NCI-H2081 (cell line): ENCODE measurements around the gene TNRC6B.
"Not testable (repeated sequence)": the region's sequence is repeated elsewhere in the genome, so short reads cannot be mapped to it uniquely, and the experiment has no call there.

ENCODE experiments used
- DNase-seq, 2 experiments: peaks; one replicate each; lab custom pipeline; 2025; lab: John Stamatoyannopoulos, UW

The TNRC6B gene

DNA sequence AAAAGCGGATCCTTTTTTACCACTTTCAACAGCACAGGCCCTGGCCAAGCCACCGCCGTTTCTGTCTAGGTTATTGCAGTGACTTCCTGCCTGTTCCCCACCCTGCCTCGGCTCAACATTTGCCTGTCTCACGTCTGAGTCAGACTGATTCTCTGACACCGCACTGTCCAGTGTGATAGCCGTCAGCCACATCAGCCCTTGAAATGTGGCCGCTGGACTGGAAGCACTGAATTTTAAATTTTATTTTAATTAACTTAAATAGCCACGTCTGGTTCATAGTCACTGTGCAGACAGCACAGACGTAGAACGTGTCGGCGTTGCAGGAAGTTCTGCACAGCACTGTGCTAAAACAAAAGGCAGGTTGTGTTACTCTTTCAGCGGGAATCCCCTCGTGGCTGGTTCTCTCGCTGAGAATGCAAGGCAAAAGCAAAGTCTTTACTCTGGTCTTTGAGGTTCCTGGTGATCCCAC, 112.3 kb downstream of the TNRC6B start:
- DNase-seq = no peak

DNA sequence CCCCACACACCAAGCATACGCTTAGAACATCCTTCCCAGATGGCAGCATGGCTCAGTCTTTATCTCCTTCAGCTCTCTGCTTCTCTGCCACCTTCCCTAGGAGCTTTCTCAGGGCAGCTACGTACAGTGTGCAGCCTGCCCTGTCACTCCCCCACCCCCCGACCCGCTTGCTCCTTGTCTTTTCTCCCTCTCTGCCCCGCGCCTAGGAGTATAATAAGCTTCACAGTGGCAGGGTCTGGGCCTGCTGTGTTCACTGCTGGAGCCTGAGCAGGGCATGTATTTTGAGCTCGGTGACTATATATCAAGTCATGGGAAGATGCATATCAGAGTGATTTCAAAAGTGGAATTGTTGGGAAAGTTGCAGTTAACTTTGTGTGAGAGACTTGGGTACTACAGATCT, 112.8 kb downstream of the TNRC6B start:
- no peak for DNase-seq

GRCh38 chr22:40294696-40295095, 117.0 kb downstream of the TNRC6B start:
- DNase-seq = no peak

- no peak for DNase-seq
Observed at GRCh38 chr22:40300316-40300715, 122.6 kb downstream of the TNRC6B start.

GRCh38 chr22:40300884-40301672, 123.4 kb downstream of the TNRC6B start:
- no peak for DNase-seq

- DNase-seq = no peak
Observed at GRCh38 chr22:40302149-40302548, 124.4 kb downstream of the TNRC6B start.

GRCh38 chr22:40305625-40306024, 127.9 kb downstream of the TNRC6B start:
- DNase-seq = no peak

DNA sequence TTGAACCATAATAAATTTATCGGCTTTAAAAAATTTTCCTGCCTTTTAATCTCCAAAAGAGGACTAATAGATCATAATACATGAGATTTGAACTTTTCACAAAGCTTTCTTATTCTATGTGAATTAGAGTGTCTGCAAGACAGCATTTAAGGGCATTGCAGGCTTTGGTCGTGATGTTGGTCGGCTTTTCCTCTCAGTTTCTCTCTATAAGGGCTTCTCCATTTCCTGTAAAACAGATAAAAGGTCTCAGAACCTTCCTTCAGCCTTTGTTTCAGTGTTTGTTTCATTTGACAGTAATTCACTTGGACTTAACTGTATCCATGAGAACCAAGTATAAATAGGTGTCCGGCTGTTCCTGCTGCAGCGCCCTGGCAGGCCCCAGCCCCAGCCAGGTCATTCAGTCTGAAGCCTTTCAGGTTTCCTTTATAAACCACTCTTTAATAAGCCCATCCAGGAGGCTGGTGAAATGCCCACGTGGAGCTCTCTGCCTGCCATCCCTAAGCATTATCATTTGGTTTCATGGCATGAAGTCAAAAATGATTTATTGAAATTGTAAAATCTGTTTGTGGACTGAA, 131.4 kb downstream of the TNRC6B start:
- DNase-seq = no peak

GRCh38 chr22:40309631-40310030, 131.9 kb downstream of the TNRC6B start:
- no peak for DNase-seq

- no peak for DNase-seq
Observed at GRCh38 chr22:40310081-40310767, 132.5 kb downstream of the TNRC6B start.

DNA sequence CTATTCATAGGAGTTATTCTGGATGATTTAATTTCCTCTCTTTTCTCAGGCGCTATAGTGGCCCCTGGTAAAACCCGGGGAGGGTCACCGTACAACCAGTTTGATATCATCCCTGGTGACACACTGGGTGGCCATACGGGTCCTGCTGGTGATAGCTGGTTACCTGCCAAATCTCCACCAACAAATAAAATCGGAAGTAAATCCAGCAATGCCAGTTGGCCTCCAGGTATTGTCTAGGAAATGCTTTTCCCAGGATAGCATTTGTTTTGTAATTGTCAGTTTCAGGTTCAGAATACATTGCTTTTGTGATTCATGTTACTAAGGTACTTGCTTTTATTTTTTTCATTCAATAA, 133.0 kb downstream of the TNRC6B start:
- DNase-seq = peak in 1 of 2 experiments; percentile 23

DNA sequence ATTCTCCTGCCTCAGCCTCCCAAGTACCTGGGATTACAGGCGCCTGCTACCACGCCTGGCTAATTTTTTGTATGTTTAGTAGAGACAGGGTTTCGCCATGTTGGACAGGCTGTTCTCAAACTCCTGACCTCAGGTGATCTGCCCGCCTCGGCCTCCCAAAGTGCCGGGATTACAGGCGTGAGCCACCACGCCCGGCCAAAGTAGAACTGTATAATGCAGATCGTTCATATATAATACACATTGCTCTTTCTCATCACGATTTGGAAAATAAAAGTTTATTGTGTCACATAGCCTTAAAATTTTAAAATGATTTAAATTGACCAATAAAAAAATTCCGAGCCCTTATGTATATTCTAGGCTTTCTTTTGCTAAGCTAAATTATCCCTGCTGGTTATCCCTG, 133.9 kb downstream of the TNRC6B start:
- not testable (repeated sequence) for DNase-seq

DNA sequence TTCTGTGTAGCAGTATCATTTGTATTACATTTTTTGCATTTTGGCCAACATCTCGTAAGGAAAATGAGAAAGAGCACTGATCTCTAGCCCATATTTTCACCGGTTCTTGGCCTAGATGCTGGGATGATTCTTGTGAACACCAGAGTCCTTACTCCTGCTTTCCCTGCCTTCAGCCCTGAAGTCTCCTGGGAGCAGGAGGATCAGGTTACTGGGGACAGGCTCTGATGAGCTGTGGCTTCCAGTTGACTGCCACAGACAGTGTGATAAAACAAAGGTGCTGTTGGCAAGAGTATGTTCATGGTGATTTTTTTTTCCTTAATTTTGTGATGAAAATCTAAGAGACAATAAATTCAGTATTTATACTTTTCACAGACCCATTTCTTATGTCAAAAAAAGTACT, 134.3 kb downstream of the TNRC6B start:
- DNase-seq = no peak

GRCh38 chr22:40313007-40313406, 135.3 kb downstream of the TNRC6B start:
- no peak for DNase-seq

- no peak for DNase-seq
Observed at GRCh38 chr22:40314041-40314440, 136.3 kb downstream of the TNRC6B start.

DNA sequence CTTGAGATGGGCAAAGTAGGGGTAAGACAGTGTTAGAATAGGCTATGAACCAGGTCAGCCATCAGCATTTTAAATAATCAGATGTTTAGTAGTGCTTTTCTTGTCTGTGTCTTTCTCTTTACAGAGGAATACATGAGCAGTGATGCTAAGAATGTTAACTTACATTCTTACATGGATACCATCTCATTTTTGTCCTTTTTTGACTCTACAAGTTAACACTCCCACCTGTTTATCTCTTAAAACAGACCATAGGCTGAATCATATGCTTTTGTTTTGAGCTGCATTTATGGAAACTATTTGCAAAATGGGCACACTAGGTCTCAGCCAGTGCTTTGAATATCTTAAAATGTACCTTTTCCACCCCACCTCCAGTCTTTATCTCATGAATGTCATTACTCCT, 143.0 kb downstream of the TNRC6B start:
- DNase-seq = no peak

GRCh38 chr22:40322021-40322420, 144.3 kb downstream of the TNRC6B start:
- DNase-seq = no peak

GRCh38 chr22:40322818-40323447, 145.2 kb downstream of the TNRC6B start:
- no peak for DNase-seq

DNA sequence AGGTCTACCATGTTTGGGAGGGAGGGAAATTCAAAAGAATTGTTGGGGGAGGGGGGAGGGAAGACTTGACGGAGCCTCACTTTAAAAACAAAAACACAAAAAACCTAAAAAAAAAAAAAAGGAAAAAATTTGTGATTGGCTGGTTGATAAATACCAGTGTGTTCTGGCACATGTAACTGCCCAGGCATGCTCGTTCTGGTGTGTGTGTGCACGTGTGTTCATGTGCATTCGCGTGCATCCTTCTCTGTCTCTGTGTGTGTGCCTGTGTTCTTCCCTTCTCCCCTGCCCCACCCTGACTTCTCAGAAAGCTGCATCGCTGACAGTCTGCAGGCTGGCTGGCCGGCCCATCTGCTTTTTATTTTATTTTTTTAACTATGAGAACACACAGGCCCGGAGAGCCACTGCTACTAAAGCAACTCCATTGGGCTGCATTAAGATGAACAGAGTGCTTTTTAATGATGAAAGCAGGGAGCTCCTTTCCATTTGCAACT, 146.0 kb downstream of the TNRC6B start:
- DNase-seq = no peak

- no peak for DNase-seq
Observed at GRCh38 chr22:40324468-40325305, 147.0 kb downstream of the TNRC6B start.

DNA sequence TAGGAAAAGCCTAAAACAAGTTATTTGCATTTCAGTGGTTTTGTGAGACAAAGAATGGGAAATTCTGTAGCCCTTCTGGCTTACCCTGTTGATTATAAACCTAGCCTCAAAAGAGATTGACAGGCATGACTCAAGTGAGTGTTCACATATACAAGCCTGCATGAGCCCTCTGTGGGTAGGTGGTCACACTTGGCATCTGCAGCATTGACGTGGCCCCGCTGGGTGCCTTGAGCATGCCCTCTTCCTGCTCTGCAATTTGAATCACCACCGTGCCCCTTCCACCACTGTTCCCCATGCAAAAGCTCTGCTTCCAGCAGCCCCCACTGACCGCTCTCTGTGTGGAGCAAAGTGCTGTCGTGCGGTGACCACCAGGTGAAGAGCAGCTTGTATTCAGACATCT, 147.6 kb downstream of the TNRC6B start:
- no peak for DNase-seq
